ENCODE measurements around the gene SOD1. TPM values are rescaled to one million over a fixed set of nuclear protein-coding genes. Genes with fewer than 3 reads are reported as not detected.

Gene SOD1
- total and polyA plus RNA-seq, 2 experiments from 2014 or later, result 195 to 260 TPM

- Histone ChIP-seq H4K20me1 (ENCODE audit: insufficient read depth, poor library complexity, severe bottlenecking) (no peaks in the 10 kb centered on the region), H2AFZ (no peak overlapping the region), H3K4me3 (no peak overlapping the region), H3K36me3 (replicated peaks; ENCODE audit: insufficient read depth, low read depth) (no peaks in the 10 kb centered on the region), H3K4me1 (ENCODE audit: insufficient read depth) (no peaks in the 10 kb centered on the region), H3K4me2 (no peak overlapping the region), H3K79me2 (peaks cover 16% of the 10 kb centered on the region), H3K9me2 (replicated peaks; ENCODE audit: insufficient read depth) (no peaks in the 10 kb centered on the region), H3K27ac (no peak overlapping the region), H3K9me3 (ENCODE audit: low read depth) (no peaks in the 10 kb centered on the region), H3K27me3 (no peaks in the 10 kb centered on the region)
- WGBS (ENCODE audit: low lambda C conversion rate, missing lambda C conversion rate), result 96% methylated on average over 2 of the region's 2 CpGs
- TF ChIP-seq EZH2 (IDR thresholded peaks at IDR 0.05; ENCODE audit: borderline replicate concordance) (no peak), EZH2phosphoT487 (IDR thresholded peaks at IDR 0.05; ENCODE audit: low read depth, severe bottlenecking, unreplicated experiment) (no peak), CTCF (IDR thresholded peaks at IDR 0.05; ENCODE audit: poor library complexity) (no peak)
- no peak for DNase-seq (ENCODE audit: low spot score)
Observed at GRCh38 chr21:31687108-31687507, 27.6 kb downstream of the SOD1 start.

- H3K36me3 ChIP-seq (replicated peaks; ENCODE audit: insufficient read depth, low read depth), result no peaks in the 10 kb centered on the region
- no peak for TF ChIP-seq EZH2 (IDR thresholded peaks at IDR 0.05; ENCODE audit: borderline replicate concordance)
- TF ChIP-seq EZH2phosphoT487 (IDR thresholded peaks at IDR 0.05; ENCODE audit: low read depth, severe bottlenecking, unreplicated experiment), result no peak
- no peak for TF ChIP-seq CTCF (IDR thresholded peaks at IDR 0.05; ENCODE audit: poor library complexity)
- H2AFZ ChIP-seq, result no peak overlapping the region
- H3K4me2 ChIP-seq, result no peak overlapping the region
- peaks cover 16% of the 10 kb centered on the region for H3K79me2 ChIP-seq
- no peaks in the 10 kb centered on the region for H4K20me1 ChIP-seq (ENCODE audit: insufficient read depth, poor library complexity, severe bottlenecking)
- H3K27me3 ChIP-seq, result no peaks in the 10 kb centered on the region
- H3K4me3 ChIP-seq, result no peak overlapping the region
- H3K27ac ChIP-seq, result no peak overlapping the region
- 96% methylated on average over 5 of the region's 5 CpGs for whole genome bisulfite sequencing (ENCODE audit: low lambda C conversion rate, missing lambda C conversion rate)
- H3K9me3 ChIP-seq (ENCODE audit: low read depth), result no peaks in the 10 kb centered on the region
- H3K4me1 ChIP-seq (ENCODE audit: insufficient read depth), result no peaks in the 10 kb centered on the region
- no peak for DNase-seq (ENCODE audit: low spot score)
- H3K9me2 ChIP-seq (replicated peaks; ENCODE audit: insufficient read depth), result no peaks in the 10 kb centered on the region
Observed at GRCh38 chr21:31688603-31689368, 29.3 kb downstream of the SOD1 start.

GRCh38 chr21:31693222-31693621 is 33.7 kb downstream of the SOD1 start:
- Histone ChIP-seq H3K36me3 (replicated peaks; ENCODE audit: insufficient read depth, low read depth) (no peaks in the 10 kb centered on the region), H2AFZ (no peak overlapping the region), H3K4me1 (ENCODE audit: insufficient read depth) (no peaks in the 10 kb centered on the region), H3K9me2 (replicated peaks; ENCODE audit: insufficient read depth) (no peaks in the 10 kb centered on the region), H3K27ac (no peak overlapping the region), H3K79me2 (peaks cover 10% of the 10 kb centered on the region), H3K4me2 (no peak overlapping the region), H4K20me1 (ENCODE audit: insufficient read depth, poor library complexity, severe bottlenecking) (peaks cover 4% of the 10 kb centered on the region), H3K27me3 (no peaks in the 10 kb centered on the region), H3K4me3 (no peak overlapping the region), H3K9me3 (ENCODE audit: low read depth) (no peaks in the 10 kb centered on the region)
- TF ChIP-seq CTCF (IDR thresholded peaks at IDR 0.05; ENCODE audit: poor library complexity) (no peak), EZH2 (IDR thresholded peaks at IDR 0.05; ENCODE audit: borderline replicate concordance) (no peak), EZH2phosphoT487 (IDR thresholded peaks at IDR 0.05; ENCODE audit: low read depth, severe bottlenecking, unreplicated experiment) (no peak)
- DNase-seq (ENCODE audit: low spot score), result no peak
- WGBS (ENCODE audit: low lambda C conversion rate, missing lambda C conversion rate), result 98% methylated on average over 16 of the region's 16 CpGs
